Mesendoderm (in vitro differentiated cells): Measurements from ENCODE around the gene KBTBD13.

Experiments
- DNase-seq: peaks from one replicate; pipeline ENCODE4 v3.0.0; 2013
- H2AK5ac ChIP-seq: 2 replicates; pipeline ENCODE4 v1.6.1; 2013; ENCODE audit warnings: low read length, inconsistent platforms
- H2BK120ac ChIP-seq: 2 replicates; pipeline ENCODE4 v1.6.1; 2013; ENCODE audit warnings: low read depth, mild to moderate bottlenecking, low read length, moderate library complexity, mixed read lengths
- H2BK15ac ChIP-seq: replicated peaks from 2 replicates; pipeline ENCODE4 v1.6.1; 2013; ENCODE audit warnings: low read depth, mild to moderate bottlenecking, moderate library complexity
- H2BK5ac ChIP-seq: 2 replicates; pipeline ENCODE4 v1.6.1; 2013; ENCODE audit warnings: low read length, inconsistent platforms
- H3K18ac ChIP-seq: 2 replicates; pipeline ENCODE4 v1.6.1; 2013; ENCODE audit warnings: mild to moderate bottlenecking, low read length, mixed read lengths
- H3K23ac ChIP-seq: one replicate; pipeline ENCODE4 v1.6.1; 2013; ENCODE audit warnings: low read length
- H3K27ac ChIP-seq: 2 replicates; pipeline ENCODE4 v1.5.1; 2013; ENCODE audit warnings: low read depth, mild to moderate bottlenecking, inconsistent platforms, low read length, moderate library complexity
- H3K27me3 ChIP-seq: 2 replicates; pipeline ENCODE4 v1.6.1; 2013; ENCODE audit warnings: low read length, control low read depth, mild to moderate bottlenecking, inconsistent platforms; ENCODE audit not compliant: insufficient read depth, poor library complexity
- H3K36me3 ChIP-seq: 2 replicates; pipeline ENCODE4 v1.6.1; 2013; ENCODE audit warnings: low read length, inconsistent platforms; ENCODE audit not compliant: control insufficient read depth, insufficient read depth
- H3K4ac ChIP-seq: one replicate; pipeline ENCODE4 v1.6.1; 2013; ENCODE audit warnings: low read depth, mild to moderate bottlenecking, low read length, moderate library complexity
- H3K4me1 ChIP-seq: 2 replicates; pipeline ENCODE4 v1.6.1; 2013; ENCODE audit warnings: low read depth, low read length, inconsistent platforms; ENCODE audit not compliant: control insufficient read depth
- H3K4me2 ChIP-seq: 2 replicates; pipeline ENCODE4 v1.6.1; 2013; ENCODE audit warnings: low read length
- H3K4me3 ChIP-seq: 2 replicates; pipeline ENCODE4 v1.5.1; 2013; ENCODE audit warnings: mild to moderate bottlenecking, low read length
- H3K56ac ChIP-seq: one replicate; pipeline ENCODE4 v1.6.1; 2013; ENCODE audit warnings: low read length
- H3K79me1 ChIP-seq: 2 replicates; pipeline ENCODE4 v1.6.1; 2013; ENCODE audit warnings: low read length, inconsistent platforms
- H3K79me2 ChIP-seq: 2 replicates; pipeline ENCODE4 v1.6.1; 2013; ENCODE audit warnings: mild to moderate bottlenecking, low read length; ENCODE audit not compliant: control insufficient read depth, insufficient read depth
- H3K9ac ChIP-seq: 2 replicates; pipeline ENCODE4 v1.6.1; 2013; ENCODE audit warnings: low read length, inconsistent platforms
- H4K5ac ChIP-seq: one replicate; pipeline ENCODE4 v1.6.1; 2013; ENCODE audit warnings: low read length
- H4K8ac ChIP-seq: one replicate; pipeline ENCODE4 v1.6.1; 2013; ENCODE audit warnings: low read depth, mild to moderate bottlenecking, control low read depth, low read length, moderate library complexity
- WGBS: extraction: QIAGEN DNeasy Blood & Tissue Kit; methylation state at CpG from one replicate; pipeline ENCODE4 v1.1.7; 2013; ENCODE audit warnings: low lambda C conversion rate, missing lambda C conversion rate; ENCODE audit not compliant: insufficient coverage; ENCODE audit errors: extremely low coverage; 5-methylcytosine and 5-hydroxymethylcytosine counted together

Gene KBTBD13

DNA sequence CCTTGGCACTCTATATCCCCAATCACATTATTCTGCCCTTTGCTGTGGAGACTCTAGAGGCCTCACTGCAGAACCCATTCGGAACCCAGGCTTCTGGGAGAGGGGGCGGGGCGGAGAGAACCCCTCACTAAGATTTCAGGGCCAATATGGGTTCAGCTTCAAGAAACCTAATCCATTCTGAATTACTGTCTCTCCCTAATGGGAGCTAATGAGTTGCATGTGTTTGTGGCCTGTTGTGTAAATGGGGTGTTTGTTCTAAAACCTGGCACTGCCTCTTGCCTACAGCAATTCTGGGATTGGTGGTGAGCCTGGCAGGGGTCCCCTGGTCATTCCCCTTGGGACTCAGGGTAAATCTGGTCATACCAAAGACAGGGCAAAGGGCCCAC lies 8.2 kb upstream of the KBTBD13 start:
- Histone ChIP-seq H3K4me3 (no peak overlapping the region), H3K4me2 (no peak overlapping the region), H3K79me2 (no peaks in the 10 kb centered on the region), H4K8ac (no peak overlapping the region), H2AK5ac (peak overlapping the region; percentile 73), H3K56ac (peak overlapping the region; percentile 57), H2BK120ac (peak overlapping the region; percentile 69), H3K4ac (peak overlapping the region; percentile 72), H2BK5ac (no peak overlapping the region), H3K27me3 (no peaks in the 10 kb centered on the region), H3K23ac (no peak overlapping the region), H4K5ac (no peak overlapping the region), H3K4me1 (peaks cover 14% of the 10 kb centered on the region), H3K9ac (peak overlapping the region; percentile 35), H3K36me3 (no peaks in the 10 kb centered on the region), H2BK15ac (peak overlapping the region; percentile 28), H3K27ac (no peak overlapping the region), H3K18ac (peak overlapping the region; percentile 63), H3K79me1 (peaks cover 3% of the 10 kb centered on the region)
- WGBS = no CpG with 5 or more reads among the region's 3 CpGs
- DNase-seq = no peak

DNA sequence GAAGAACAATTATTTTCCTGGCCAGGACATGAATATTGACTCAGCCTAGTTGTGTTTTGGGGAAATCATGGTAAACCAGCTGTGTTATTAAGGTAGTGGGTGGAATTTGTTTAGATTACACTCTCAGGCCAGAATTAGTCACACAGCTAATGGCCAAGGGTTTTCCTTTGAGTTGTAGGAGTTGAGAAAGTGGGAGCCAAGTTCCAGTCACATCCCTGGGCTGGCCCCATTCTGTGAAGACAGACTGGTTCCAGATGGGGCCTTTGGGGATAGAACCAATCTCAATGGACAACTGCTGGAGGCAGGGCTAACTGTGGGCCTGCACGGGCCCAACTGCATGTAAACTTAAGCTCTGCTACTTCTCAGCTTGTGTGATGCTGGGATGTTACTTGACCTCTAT lies 7.4 kb upstream of the KBTBD13 start:
- Histone ChIP-seq H2BK5ac (no peak overlapping the region), H4K8ac (no peak overlapping the region), H4K5ac (no peak overlapping the region), H3K23ac (no peak overlapping the region), H3K4me2 (no peak overlapping the region), H3K4ac (no peak overlapping the region), H3K18ac (no peak overlapping the region), H3K79me1 (peaks cover 3% of the 10 kb centered on the region), H2BK120ac (no peak overlapping the region), H3K79me2 (no peaks in the 10 kb centered on the region), H3K27me3 (no peaks in the 10 kb centered on the region), H3K36me3 (no peaks in the 10 kb centered on the region), H3K4me3 (no peak overlapping the region), H3K4me1 (peaks cover 14% of the 10 kb centered on the region), H2AK5ac (no peak overlapping the region), H3K56ac (peak overlapping the region; percentile 57), H2BK15ac (no peak overlapping the region), H3K9ac (no peak overlapping the region), H3K27ac (no peak overlapping the region)
- WGBS = no CpG with 5 or more reads among the region's 1 CpG
- DNase-seq = no peak

DNA sequence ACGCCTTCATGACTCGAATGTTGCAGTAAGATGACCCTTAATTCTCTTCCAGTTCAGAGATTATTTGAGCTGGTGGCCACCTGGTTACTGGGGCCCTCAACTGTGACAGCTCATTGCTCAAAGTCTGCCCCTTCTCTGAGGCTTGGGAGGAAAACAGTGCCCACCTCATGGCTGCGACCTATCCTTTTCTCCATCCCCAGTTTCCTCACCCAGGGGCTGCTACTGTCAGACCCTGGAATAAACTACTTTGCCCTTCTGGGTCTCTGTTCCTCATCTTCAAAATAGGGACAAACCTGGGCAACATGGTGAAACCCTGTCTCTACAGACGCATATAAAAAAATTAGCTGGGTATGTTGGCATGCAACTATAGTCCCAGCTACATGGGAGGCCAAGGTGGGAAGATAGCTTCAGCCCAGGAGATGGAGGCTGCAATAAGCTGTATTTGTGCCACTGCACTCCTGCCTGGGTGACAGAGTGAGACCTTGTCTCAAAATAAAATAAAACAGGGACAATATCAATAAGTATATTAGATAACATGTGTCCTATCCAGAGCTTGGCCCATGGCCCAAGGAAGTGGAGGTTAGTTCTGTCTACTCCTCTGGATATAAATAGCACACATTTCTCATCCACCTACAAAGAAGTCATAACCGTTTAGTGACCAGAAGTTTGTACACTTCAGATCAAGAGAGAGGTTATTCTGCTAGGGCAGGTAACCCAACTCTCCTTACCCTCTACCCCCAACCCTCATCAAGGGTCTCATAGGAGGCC lies 6.6 kb upstream of the KBTBD13 start:
- no CpG with 5 or more reads among the region's 5 CpGs for WGBS
- no peak overlapping the region for H3K4me2 ChIP-seq
- no peak overlapping the region for H3K27ac ChIP-seq
- no peak overlapping the region for H4K5ac ChIP-seq
- no peak overlapping the region for H3K18ac ChIP-seq
- H4K8ac ChIP-seq = no peak overlapping the region
- peak overlapping the region; percentile 46 for H2AK5ac ChIP-seq
- no peak overlapping the region for H2BK120ac ChIP-seq
- no peak for DNase-seq
- H3K27me3 ChIP-seq = no peaks in the 10 kb centered on the region
- H3K4ac ChIP-seq = no peak overlapping the region
- no peak overlapping the region for H3K4me3 ChIP-seq
- H3K9ac ChIP-seq = no peak overlapping the region
- no peak overlapping the region for H2BK15ac ChIP-seq
- peaks cover 3% of the 10 kb centered on the region for H3K79me1 ChIP-seq
- H2BK5ac ChIP-seq = no peak overlapping the region
- no peaks in the 10 kb centered on the region for H3K36me3 ChIP-seq
- H3K23ac ChIP-seq = no peak overlapping the region
- H3K79me2 ChIP-seq = no peaks in the 10 kb centered on the region
- H3K56ac ChIP-seq = no peak overlapping the region
- peaks cover 14% of the 10 kb centered on the region for H3K4me1 ChIP-seq

DNA sequence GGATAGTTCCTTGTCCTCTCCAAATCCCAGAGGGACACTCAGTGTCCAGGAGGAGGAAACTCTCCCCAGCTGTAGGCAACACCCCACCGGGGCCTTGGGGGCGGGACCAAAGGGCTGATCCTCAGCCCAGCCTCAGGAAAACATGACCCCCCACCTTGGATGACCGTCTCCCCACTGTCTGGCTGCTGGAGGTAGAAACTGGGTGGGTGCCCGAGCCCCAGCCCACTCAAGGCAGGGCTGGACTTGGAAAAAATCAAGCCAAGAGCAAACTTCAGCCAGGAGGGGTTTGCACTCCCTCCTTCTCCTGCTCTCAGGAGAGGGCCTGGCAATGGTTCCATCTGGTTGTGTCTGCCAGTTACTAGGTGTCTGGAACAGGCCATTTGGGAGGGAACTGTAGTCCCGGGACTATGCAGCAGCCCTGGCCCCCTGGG lies 5.2 kb upstream of the KBTBD13 start:
- Histone ChIP-seq H4K5ac (no peak overlapping the region), H3K9ac (no peak overlapping the region), H3K79me2 (no peaks in the 10 kb centered on the region), H3K27me3 (no peaks in the 10 kb centered on the region), H3K4me2 (no peak overlapping the region), H3K4me3 (no peak overlapping the region), H2BK15ac (no peak overlapping the region), H3K4ac (no peak overlapping the region), H3K79me1 (no peaks in the 10 kb centered on the region), H3K18ac (no peak overlapping the region), H2BK120ac (no peak overlapping the region), H3K23ac (no peak overlapping the region), H2AK5ac (no peak overlapping the region), H3K56ac (no peak overlapping the region), H3K27ac (no peak overlapping the region), H2BK5ac (no peak overlapping the region), H3K4me1 (peaks cover 7% of the 10 kb centered on the region), H4K8ac (no peak overlapping the region), H3K36me3 (no peaks in the 10 kb centered on the region)
- DNase-seq = no peak
- no CpG with 5 or more reads among the region's 5 CpGs for WGBS

DNA sequence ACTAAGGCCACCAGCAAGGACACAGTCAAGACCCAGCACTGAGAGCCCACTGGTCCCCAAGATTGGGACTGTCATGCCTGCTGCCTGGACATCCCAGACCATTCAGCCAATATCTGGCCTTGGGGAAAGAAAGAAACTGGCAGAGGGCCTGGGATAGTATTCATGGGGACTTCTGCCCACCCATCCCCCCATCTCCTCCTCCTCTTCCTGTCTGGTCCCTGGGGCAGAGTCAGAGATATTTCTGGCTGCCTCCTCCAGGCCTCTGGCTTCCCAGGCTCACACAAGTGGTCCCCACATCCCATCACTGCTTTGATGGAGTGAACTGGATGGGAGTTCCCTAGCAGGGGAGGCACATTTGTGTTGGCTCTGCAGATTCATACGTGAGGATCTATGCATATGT lies 4.5 kb upstream of the KBTBD13 start:
- H2BK15ac ChIP-seq = no peak overlapping the region
- H3K4me2 ChIP-seq = no peak overlapping the region
- H4K5ac ChIP-seq = no peak overlapping the region
- H4K8ac ChIP-seq = no peak overlapping the region
- no peaks in the 10 kb centered on the region for H3K36me3 ChIP-seq
- no peak overlapping the region for H2BK5ac ChIP-seq
- H3K79me1 ChIP-seq = no peaks in the 10 kb centered on the region
- H3K9ac ChIP-seq = no peak overlapping the region
- H3K27ac ChIP-seq = no peak overlapping the region
- no peak overlapping the region for H2BK120ac ChIP-seq
- no peak overlapping the region for H2AK5ac ChIP-seq
- no peak overlapping the region for H3K23ac ChIP-seq
- no peak overlapping the region for H3K4me3 ChIP-seq
- no peak overlapping the region for H3K18ac ChIP-seq
- H3K4me1 ChIP-seq = peaks cover 5% of the 10 kb centered on the region
- H3K4ac ChIP-seq = no peak overlapping the region
- no peak for DNase-seq
- H3K27me3 ChIP-seq = no peaks in the 10 kb centered on the region
- WGBS = no CpG with 5 or more reads among the region's 1 CpG
- H3K56ac ChIP-seq = no peak overlapping the region
- H3K79me2 ChIP-seq = no peaks in the 10 kb centered on the region

DNA sequence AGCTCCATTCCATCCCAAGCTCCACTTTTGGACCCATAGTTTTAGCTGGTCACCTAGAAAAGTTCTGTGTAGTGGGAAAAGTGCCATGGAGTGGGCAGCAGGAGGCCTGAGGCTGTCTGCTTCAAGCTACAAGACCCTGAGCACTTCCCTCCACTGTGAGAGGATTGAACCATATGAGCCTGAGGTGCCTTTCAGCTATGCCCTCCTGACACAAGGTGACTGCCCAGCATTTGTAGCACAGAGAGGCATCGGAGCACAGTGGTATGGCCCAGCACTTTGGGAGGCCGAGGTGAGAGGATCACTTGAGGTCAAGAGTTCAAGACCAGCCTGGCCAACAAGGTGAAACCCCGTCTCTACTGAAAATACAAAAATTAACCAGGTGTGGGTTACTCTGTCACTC lies 3.9 kb upstream of the KBTBD13 start:
- Histone ChIP-seq H3K79me2 (no peaks in the 10 kb centered on the region), H3K36me3 (no peaks in the 10 kb centered on the region), H2BK5ac (no peak overlapping the region), H2AK5ac (no peak overlapping the region), H2BK15ac (no peak overlapping the region), H3K79me1 (no peaks in the 10 kb centered on the region), H3K4me1 (peaks cover 5% of the 10 kb centered on the region), H4K8ac (no peak overlapping the region), H3K4me2 (no peak overlapping the region), H3K23ac (no peak overlapping the region), H2BK120ac (no peak overlapping the region), H3K4me3 (no peak overlapping the region), H3K9ac (no peak overlapping the region), H3K4ac (no peak overlapping the region), H3K18ac (no peak overlapping the region), H3K56ac (no peak overlapping the region), H3K27ac (no peak overlapping the region), H3K27me3 (no peaks in the 10 kb centered on the region), H4K5ac (no peak overlapping the region)
- DNase-seq = no peak
- no CpG with 5 or more reads among the region's 3 CpGs for WGBS
